A673 (cell line): ENCODE results near the gene SREBF1.

Experiments
- EZH2 ChIP-seq: fragments of 200-600 bp; sonication (generic); IDR thresholded peaks from 2 replicates; pipeline ENCODE4 v1.6.1; 2017; ENCODE audit warnings: borderline replicate concordance, low read depth, mild to moderate bottlenecking, mixed read lengths, antibody characterized with exemption, low read length; ENCODE audit not compliant: poor library complexity, severe bottlenecking
- TF ChIP-seq, protein P1 (sequence below): fragments of 300-800, 200-600 bp; sonication (generic); conservative IDR thresholded peaks from 2 replicates; pipeline ENCODE4 v1.5.1; 2017; ENCODE audit warnings: low read depth, mild to moderate bottlenecking, antibody characterized with exemption, low read length, moderate library complexity, mixed read lengths

DNA sequence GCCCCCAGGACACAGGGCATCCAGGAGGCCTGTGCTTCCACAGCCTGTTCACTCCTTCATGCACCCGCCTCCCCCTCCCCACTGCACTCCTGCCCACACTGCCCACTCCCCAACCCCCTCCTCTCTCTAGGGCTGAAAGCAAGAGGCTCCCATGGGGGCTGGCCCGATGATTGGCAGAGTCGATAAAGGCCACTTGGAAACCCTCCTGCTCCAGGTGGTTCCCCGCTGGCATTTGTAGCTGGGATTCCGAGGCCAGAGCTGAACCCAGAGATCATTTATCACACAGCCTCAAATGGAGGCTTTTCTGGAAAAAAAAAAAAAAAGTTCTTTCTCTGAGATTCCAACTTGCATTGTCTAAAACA lies 74.1 kb downstream of the SREBF1 start:
- TF ChIP-seq EZH2: no peak
- TF ChIP-seq, protein P1, sequence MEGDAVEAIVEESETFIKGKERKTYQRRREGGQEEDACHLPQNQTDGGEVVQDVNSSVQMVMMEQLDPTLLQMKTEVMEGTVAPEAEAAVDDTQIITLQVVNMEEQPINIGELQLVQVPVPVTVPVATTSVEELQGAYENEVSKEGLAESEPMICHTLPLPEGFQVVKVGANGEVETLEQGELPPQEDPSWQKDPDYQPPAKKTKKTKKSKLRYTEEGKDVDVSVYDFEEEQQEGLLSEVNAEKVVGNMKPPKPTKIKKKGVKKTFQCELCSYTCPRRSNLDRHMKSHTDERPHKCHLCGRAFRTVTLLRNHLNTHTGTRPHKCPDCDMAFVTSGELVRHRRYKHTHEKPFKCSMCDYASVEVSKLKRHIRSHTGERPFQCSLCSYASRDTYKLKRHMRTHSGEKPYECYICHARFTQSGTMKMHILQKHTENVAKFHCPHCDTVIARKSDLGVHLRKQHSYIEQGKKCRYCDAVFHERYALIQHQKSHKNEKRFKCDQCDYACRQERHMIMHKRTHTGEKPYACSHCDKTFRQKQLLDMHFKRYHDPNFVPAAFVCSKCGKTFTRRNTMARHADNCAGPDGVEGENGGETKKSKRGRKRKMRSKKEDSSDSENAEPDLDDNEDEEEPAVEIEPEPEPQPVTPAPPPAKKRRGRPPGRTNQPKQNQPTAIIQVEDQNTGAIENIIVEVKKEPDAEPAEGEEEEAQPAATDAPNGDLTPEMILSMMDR: no peak
